Measurements from ENCODE around the gene RAB24. TPM values are rescaled to one million over a fixed set of nuclear protein-coding genes. Genes with fewer than 3 reads are reported as not detected.
"Not testable (repeated sequence)": the region's sequence is repeated elsewhere in the genome, so short reads cannot be mapped to it uniquely, and the experiment has no call there.

Gene RAB24
- total RNA-seq, 4 donors from 2014 or later: 18.7 to 53.3 (median 26.3) TPM

DNA sequence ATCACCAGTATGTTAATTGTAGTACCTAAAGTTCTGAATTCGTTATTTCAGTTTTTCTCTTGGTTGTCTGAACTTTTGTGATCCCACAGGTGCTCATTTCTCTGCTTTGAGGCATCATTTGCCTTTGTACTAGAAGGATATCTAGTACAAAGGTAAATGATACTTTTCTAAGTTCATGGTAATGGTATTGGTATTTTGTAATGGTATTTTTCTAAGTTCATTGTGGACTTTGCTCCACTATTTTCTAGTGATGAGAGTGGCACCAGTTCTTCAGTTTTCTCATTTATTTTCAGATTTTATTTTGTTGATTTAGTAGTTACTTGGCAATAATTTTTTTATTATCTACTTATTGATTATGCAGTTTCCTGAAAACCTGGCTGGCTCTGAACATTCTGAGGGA is 42.0 kb downstream of the RAB24 start:
- no peak for TF ChIP-seq POLR2A (IDR thresholded peaks at IDR 0.05)
- TF ChIP-seq, protein P1, sequence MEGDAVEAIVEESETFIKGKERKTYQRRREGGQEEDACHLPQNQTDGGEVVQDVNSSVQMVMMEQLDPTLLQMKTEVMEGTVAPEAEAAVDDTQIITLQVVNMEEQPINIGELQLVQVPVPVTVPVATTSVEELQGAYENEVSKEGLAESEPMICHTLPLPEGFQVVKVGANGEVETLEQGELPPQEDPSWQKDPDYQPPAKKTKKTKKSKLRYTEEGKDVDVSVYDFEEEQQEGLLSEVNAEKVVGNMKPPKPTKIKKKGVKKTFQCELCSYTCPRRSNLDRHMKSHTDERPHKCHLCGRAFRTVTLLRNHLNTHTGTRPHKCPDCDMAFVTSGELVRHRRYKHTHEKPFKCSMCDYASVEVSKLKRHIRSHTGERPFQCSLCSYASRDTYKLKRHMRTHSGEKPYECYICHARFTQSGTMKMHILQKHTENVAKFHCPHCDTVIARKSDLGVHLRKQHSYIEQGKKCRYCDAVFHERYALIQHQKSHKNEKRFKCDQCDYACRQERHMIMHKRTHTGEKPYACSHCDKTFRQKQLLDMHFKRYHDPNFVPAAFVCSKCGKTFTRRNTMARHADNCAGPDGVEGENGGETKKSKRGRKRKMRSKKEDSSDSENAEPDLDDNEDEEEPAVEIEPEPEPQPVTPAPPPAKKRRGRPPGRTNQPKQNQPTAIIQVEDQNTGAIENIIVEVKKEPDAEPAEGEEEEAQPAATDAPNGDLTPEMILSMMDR (IDR thresholded peaks at IDR 0.05): no peak
- Histone ChIP-seq H3K36me3 (peaks cover 28 to 39% of the 10 kb centered on the region in 2 donors), H3K9me3 (no peaks in the 10 kb centered on the region), H3K4me1 (peaks cover 0 to 10% of the 10 kb centered on the region in 2 donors), H3K27ac (no peak overlapping the region), H3K27me3 (no peaks in the 10 kb centered on the region), H3K4me3 (replicated peaks in 1 of 3) (no peak overlapping the region)
- no peak for DNase-seq
- WGBS, 2 donors: 94 to 98% methylated on average over 1 of the region's 1 CpG
- intact Hi-C loops (cut with DNase I): no loop called here

GRCh38 chr5:177260961-177261360 is 42.6 kb downstream of the RAB24 start:
- 92 to 93% methylated on average over 7 of the region's 7 CpGs for WGBS, 2 donors
- peaks cover 26 to 37% of the 10 kb centered on the region in 2 donors for H3K36me3 ChIP-seq
- intact Hi-C loops (cut with DNase I): no loop called here
- TF ChIP-seq, protein P1 (IDR thresholded peaks at IDR 0.05): no peak
- TF ChIP-seq POLR2A (IDR thresholded peaks at IDR 0.05): no peak
- peaks cover 0 to 10% of the 10 kb centered on the region in 2 donors for H3K4me1 ChIP-seq
- no peak overlapping the region for H3K4me3 ChIP-seq (replicated peaks in 1 of 3)
- no peaks in the 10 kb centered on the region for H3K27me3 ChIP-seq
- no peak overlapping the region for H3K27ac ChIP-seq
- H3K9me3 ChIP-seq: no peaks in the 10 kb centered on the region
- no peak for DNase-seq

- H3K4me3 ChIP-seq (replicated peaks in 1 of 3); intact Hi-C loops (cut with DNase I); H3K9me3 ChIP-seq; H3K27me3 ChIP-seq: not testable (repeated sequence)
- peak overlapping the region in 1 of 3 donors; percentile 3 for H3K27ac ChIP-seq
- H3K4me1 ChIP-seq: peaks cover 0 to 11% of the 10 kb centered on the region in 2 donors
- DNase-seq: peak; percentile 34 to 52
- H3K36me3 ChIP-seq: peaks cover 20 to 37% of the 10 kb centered on the region in 2 donors
- 80 to 84% methylated on average over 7 of the region's 7 CpGs for WGBS, 2 donors
Observed at GRCh38 chr5:177258711-177259110, 44.8 kb downstream of the RAB24 start.

GRCh38 chr5:177256296-177256695 is 47.2 kb downstream of the RAB24 start:
- TF ChIP-seq, protein P1 (IDR thresholded peaks at IDR 0.05): no peak
- TF ChIP-seq POLR2A (IDR thresholded peaks at IDR 0.05): no peak
- H3K4me1 ChIP-seq: peaks cover 0 to 12% of the 10 kb centered on the region in 2 donors
- no peaks in the 10 kb centered on the region for H3K27me3 ChIP-seq
- H3K4me3 ChIP-seq (replicated peaks in 1 of 3): no peak overlapping the region
- H3K9me3 ChIP-seq: no peaks in the 10 kb centered on the region
- H3K27ac ChIP-seq: peak overlapping the region in 1 of 3 donors; percentile 15
- intact Hi-C loops (cut with DNase I): no loop called here
- 32 to 38% methylated on average over 5 of the region's 5 CpGs for WGBS, 2 donors
- DNase-seq: peak; percentile 68 to 73
- H3K36me3 ChIP-seq: peaks cover 30 to 44% of the 10 kb centered on the region in 2 donors

DNA sequence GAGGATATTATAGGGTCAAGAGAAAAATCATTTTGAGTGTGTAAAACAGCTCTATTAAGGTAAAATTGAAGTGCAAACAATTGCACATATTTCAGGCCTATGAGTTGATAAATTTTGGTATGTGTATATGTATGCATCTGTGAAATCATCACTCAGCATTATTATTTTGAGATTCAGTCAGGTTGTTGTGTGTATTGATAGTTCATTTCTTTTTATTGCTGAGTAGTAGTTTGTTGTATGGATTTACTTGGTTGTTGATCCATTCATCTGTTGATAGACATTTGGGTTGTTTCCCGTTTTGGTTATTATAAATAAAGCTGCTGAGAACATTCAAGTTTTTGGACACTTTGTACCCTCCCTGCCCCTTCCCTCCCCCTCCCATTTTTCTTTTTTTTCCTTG is 50.3 kb downstream of the RAB24 start:
- intact Hi-C loops (cut with DNase I): no loop called here
- H3K9me3 ChIP-seq: no peaks in the 10 kb centered on the region
- 86 to 93% methylated on average over 1 of the region's 1 CpG for WGBS, 2 donors
- no peak overlapping the region for H3K27ac ChIP-seq
- H3K27me3 ChIP-seq: no peaks in the 10 kb centered on the region
- no peak overlapping the region for H3K4me3 ChIP-seq (replicated peaks in 1 of 3)
- DNase-seq: no peak
- peaks cover 11 to 21% of the 10 kb centered on the region in 2 donors for H3K4me1 ChIP-seq
- TF ChIP-seq POLR2A (IDR thresholded peaks at IDR 0.05): no peak
- TF ChIP-seq, protein P1 (IDR thresholded peaks at IDR 0.05): no peak
- H3K36me3 ChIP-seq: peaks cover 21 to 31% of the 10 kb centered on the region in 2 donors

Other genes with a start within 250 kb of the RAB24 start
- 1 to 10 TPM in 2 of 4 donors, under 1 TPM in 1, not detected in 1; 0.49 to 1.2 (median 1.1) TPM for gene FGFR4, start 216.8 kb downstream of the RAB24 start, total RNA-seq
- 100 to 1,000 TPM in 1 of 4 donors, 10 to 100 TPM in 3; 61.9 to 114 (median 73.9) TPM for gene NSD1, start 169.9 kb downstream of the RAB24 start, total RNA-seq
- 10 to 100 TPM; 52.8 to 83.2 (median 57.9) TPM for gene PRELID1, start 80 bp upstream of the RAB24 start, total RNA-seq
- gene MXD3, start 8.2 kb upstream of the RAB24 start, total RNA-seq: 10 to 100 TPM in 1 of 4 donors, 1 to 10 TPM in 3; 2.0 to 11.7 (median 7.8) TPM
- 100 to 1,000 TPM; 309 to 465 (median 383) TPM for gene LMAN2, start 47.9 kb upstream of the RAB24 start, total RNA-seq
- gene RGS14, start 54.2 kb upstream of the RAB24 start, total RNA-seq: 10 to 100 TPM; 22.9 to 42.7 (median 26.7) TPM
- not detected for gene SLC34A1, start 80.7 kb upstream of the RAB24 start, total RNA-seq
- gene PFN3, start 96.9 kb upstream of the RAB24 start, total RNA-seq: not detected
- 1 to 10 TPM in 2 of 4 donors, under 1 TPM in 1, not detected in 1; 0.42 to 2.6 (median 1.1) TPM for gene F12, start 105.8 kb upstream of the RAB24 start, total RNA-seq
- 10 to 100 TPM; 14.0 to 27.8 (median 18.8) TPM for gene GRK6, start 123.0 kb upstream of the RAB24 start, total RNA-seq
- 1 to 10 TPM; 1.4 to 4.7 (median 4.2) TPM for gene PRR7, start 143.1 kb upstream of the RAB24 start, total RNA-seq
- gene DBN1, start 169.9 kb upstream of the RAB24 start, total RNA-seq: 10 to 100 TPM; 61.4 to 98.8 (median 68.0) TPM
- gene PDLIM7, start 193.9 kb upstream of the RAB24 start, total RNA-seq: 10 to 100 TPM; 23.2 to 52.4 (median 34.8) TPM
- 1 to 10 TPM; 2.0 to 5.9 (median 3.5) TPM for gene DOK3, start 206.1 kb upstream of the RAB24 start, total RNA-seq
- 100 to 1,000 TPM; 119 to 170 (median 145) TPM for gene DDX41, start 213.2 kb upstream of the RAB24 start, total RNA-seq

All from thyroid gland (tissue), 4 donors.